ENCODE measurements around the gene ZNF556.
A peak's percentile ranks its signal among the peaks of the same experiment; 100 is the strongest.

ZNF556 gene

GRCh38 chr19:2867025-2867991 lies at the start of gene ZNF556:
ZNF556 (plus strand) TSS chr19:2867335; CDS start chr19:2867422, 87 bp downstream.
- DNase-seq (ENCODE audit: low read depth): peak; percentile 62

DNA sequence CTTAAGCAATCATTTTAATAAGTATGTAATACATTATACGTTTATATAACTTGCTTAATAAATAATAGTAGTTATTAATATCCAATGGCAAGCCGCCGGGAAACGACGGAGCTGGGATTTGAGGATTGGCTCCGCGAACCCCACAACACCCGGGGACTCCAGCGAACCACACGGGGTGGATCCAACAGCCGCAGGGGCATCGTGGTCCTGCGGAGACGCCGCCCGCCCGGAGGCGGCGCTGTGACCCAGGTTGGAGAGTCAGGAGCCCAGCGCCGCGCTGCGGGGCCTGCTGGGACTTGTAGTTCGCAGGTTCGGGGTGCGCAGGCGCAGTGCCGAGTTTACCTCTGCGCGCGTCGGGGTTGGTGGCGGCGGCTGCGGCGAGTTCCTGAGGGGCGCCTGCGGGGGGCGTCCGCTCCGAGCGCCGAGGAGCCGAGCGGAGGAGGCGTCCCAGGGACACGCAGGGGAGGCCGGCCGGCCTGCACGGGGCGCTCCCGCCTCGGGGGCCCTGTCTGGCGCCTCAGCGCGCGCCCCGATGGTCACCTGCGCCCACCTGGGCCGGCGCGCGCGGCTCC lies 47.5 kb upstream of the ZNF556 start, which contains the start of gene ZNF554:
ZNF554 (plus strand) TSS at position 329 of the 572 bp plus-strand sequence; CDS start at position 533, 204 bp downstream.
- DNase-seq (ENCODE audit: low read depth): peak; percentile 94

DNA sequence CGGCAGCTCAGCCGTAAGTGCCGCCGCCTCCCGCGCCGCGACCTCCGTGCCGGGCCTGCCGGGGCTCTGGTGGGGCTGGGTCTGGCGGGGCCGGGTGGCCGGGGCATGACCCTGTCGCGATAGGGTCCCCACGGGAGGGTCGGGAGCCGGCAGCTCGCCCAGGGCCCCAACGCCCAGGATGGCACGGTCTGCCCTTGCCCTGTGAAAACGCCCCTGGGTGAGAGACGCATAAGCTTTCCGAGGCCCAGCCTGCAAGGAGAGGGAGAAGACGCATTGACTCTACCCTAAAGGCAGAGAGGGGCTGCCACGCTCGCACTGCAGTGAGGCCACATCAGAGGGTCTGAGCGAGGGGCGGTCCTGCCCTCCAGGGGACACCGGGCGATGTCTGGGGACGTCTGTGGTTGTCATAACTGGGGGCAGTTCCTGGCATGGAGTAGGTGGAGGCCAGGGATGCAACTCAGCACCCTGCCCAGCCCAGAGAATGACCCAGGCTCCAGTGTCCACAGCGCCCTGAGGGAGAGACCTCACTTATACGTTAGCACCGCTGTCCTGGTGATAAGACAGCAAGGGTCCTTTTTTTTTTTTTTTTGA lies 46.9 kb upstream of the ZNF556 start:
- no peak for DNase-seq (ENCODE audit: low read depth)

DNA sequence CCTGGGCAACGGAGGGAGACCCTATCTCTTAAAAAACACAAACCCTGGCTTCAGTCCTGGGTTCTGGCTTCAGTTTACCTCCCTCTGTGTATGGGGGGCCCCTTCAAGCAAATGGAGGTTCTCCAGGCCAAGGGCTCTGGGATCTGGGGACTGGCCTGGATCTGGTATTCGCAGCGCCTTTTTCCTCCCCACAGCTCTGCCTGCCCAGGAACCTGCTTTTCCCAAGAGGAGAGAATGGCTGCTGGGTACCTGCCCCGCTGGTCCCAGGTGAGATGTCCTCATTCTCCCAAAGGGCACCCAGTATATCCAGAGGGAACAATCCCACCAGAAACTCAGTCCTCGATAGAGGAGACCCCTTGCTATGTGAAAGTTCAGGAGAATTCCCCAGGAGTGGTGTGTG lies 44.3 kb upstream of the ZNF556 start:
- DNase-seq (ENCODE audit: low read depth): no peak

- no peak for DNase-seq (ENCODE audit: low read depth)
Measured at GRCh38 chr19:2823646-2824045, 43.5 kb upstream of the ZNF556 start.

DNA sequence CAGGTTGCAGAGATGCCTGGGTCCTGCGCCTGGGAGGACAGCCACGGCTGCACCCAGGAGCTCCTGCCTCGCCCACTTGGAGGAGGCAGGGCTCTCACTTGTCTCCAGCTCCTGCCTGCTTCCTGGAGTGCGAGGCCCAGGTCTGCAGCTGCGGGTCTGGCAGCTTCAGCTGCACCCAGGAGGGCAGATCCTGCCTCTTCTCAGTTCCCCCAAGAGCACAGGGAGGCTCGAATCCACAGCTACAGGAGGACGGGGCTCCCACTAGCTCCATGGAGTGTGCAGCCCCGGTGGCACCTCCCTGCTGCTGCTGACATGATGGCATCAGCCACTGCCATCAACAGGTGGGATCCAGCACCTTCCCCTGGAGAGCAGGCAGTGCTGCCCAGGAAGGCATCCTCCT lies 43.0 kb upstream of the ZNF556 start:
- DNase-seq (ENCODE audit: low read depth): no peak

GRCh38 chr19:2827022-2827421 lies 40.1 kb upstream of the ZNF556 start:
- no peak for DNase-seq (ENCODE audit: low read depth)

- no peak for DNase-seq (ENCODE audit: low read depth)
Measured at GRCh38 chr19:2827840-2828489, 39.2 kb upstream of the ZNF556 start.

DNA sequence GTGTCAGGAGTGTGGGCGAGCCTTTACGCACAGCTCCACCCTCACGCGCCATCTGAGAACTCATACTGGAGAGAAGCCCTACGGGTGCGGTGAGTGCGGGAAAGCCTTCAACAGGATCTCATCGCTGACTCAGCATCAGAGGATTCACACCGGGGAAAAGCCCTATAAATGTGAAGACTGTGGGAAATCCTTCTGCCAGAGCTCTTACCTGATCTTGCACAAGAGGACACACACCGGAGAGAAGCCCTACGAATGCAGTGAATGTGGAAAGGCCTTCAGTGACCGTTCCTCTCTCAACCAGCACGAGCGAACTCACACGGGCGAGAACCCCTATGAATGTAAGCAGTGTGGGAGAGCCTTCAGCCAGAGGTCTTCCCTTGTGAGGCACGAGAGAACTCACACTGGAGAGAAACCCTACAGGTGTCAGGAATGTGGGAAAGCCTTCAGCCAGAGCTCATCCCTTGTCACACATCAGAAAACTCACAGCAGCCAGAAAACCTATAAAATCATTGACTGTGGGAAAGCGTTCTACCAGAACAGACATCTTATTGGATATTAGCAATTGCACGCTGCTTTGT lies 32.8 kb upstream of the ZNF556 start:
- DNase-seq (ENCODE audit: low read depth): no peak

GRCh38 chr19:2837430-2837829 lies 29.7 kb upstream of the ZNF556 start:
- DNase-seq (ENCODE audit: low read depth): no peak

GRCh38 chr19:2840794-2841791 lies 26.0 kb upstream of the ZNF556 start, which contains the start of gene ZNF555:
ZNF555 (plus strand) TSS chr19:2841475; CDS start chr19:2841573, 98 bp downstream.
- DNase-seq (ENCODE audit: low read depth): peak; percentile 99

- DNase-seq (ENCODE audit: low read depth): no peak
Measured at GRCh38 chr19:2841855-2842574, 25.1 kb upstream of the ZNF556 start.

DNA sequence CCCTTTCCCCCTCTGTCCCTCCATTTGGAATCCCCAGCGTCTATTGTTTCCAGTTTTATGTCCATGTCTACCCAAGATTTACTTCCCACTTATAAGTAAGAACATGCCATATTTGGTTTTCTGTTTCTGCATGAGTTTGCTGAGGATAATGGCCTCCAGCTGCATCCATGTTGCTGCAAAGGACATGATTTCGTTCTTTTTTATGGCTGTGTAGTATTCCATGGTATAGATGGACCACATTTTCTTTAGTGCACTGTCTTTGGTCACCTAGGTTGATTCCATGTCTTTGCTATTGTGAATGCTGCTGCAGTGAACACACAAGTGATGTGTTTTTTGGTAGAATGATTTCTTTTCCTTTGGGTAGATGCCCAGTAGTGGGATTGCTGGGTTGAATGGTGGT lies 22.0 kb upstream of the ZNF556 start:
- DNase-seq (ENCODE audit: low read depth): no peak

DNA sequence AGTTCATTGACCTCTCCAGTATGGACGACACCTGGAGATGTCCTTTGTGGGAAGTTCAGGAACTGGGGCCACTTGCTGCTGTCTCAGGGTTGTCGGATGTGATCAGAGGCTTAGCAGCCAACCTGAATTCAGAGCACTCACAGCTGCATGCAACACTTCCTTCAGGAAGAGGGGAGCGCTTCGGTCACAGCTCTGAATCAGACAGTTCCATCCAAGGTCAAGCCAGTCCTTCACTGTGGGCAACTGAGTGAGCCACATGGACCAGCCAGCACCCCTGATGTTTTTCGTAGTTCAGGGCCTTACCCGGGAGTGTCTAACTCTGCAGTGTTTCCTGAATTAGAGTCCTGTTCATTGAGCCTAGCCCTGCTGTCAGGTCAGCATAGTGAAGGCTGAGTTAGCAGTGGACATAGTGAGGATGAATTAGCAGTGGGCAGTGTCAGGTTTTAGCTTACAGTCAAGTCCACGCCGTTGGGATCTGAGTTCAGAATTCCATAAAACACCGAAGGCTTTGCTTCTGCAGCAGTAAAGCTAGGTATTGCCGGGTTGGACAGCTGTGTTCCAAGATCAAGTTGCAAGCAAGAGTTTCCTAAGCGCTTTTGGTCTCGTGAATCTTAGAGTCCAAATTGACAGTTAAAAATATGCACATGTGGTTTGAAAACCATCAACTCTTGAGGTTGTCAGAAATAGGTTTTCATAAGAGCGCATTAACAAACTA lies 20.8 kb upstream of the ZNF556 start:
- no peak for DNase-seq (ENCODE audit: low read depth)

DNA sequence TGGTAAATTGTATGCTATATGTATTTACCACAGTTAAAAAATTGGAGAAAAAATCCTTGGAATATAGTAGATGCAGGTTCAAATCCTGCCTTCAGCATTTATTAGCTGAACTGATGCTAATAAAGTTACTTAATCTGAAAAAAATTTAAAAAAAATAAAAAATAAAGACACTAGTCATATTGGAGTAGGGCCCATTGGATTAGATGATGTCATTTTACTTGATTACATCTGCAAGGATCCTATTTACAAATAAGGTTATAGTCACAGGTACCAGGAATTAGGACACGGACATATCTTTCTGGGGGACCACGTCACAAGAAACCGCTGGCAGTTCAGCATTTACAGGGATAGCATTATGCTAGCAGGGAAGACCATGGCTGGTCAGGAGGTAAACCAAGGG lies 19.6 kb upstream of the ZNF556 start:
- no peak for DNase-seq (ENCODE audit: low read depth)

- no peak for DNase-seq (ENCODE audit: low read depth)
Measured at GRCh38 chr19:2848616-2849015, 18.5 kb upstream of the ZNF556 start.

DNA sequence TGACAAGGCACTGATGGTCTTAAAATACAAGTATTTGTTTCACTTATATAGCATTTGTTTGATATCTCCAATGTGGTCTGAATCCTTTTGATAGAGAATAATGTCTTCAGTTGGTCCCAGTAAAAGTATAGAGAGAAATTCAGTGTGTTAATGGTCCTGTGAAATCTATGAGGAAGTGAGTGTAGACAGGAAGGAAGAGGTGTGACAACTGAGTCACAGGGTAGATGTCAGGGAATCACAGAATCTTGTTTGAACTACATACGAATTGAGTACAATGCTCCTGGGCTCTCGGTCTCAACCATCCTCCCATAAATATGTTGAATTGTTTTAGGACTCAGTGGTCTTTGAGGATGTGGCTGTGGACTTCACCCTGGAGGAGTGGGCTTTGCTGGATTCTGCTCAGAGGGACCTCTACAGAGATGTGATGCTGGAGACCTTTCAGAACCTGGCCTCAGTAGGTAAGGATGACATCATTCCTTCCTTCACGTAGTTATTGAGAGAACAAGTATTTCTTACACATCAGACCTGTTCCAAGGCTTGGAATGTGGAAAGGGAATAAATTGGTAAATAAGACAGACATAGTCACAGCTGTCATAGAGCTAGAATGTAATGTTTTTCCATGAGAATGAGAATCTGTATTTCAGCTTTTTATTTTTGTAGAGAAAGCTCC lies 16.7 kb upstream of the ZNF556 start:
- no peak for DNase-seq (ENCODE audit: low read depth)

DNA sequence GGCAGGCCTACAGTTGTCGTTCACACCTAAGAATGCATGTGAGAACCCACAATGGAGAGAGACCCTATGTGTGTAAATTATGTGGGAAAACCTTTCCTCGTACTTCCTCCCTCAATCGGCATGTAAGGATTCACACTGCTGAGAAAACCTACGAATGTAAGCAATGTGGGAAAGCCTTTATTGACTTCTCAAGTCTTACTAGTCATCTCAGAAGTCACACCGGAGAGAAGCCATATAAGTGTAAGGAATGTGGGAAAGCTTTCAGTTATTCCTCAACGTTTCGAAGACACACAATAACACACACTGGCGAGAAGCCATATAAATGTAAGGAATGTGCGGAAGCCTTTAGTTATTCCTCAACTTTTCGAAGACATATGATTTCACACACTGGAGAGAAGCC lies 14.5 kb upstream of the ZNF556 start:
- DNase-seq (ENCODE audit: low read depth): no peak
